NCI-H2227 (cell line): Measurements from ENCODE around the gene MLN.
A peak's percentile ranks its signal among the peaks of the same experiment; 100 is the strongest.

ENCODE experiments used
- DNase-seq: peaks from one replicate; lab custom pipeline; 2025; ENCODE audit not compliant: unreplicated experiment; lab: John Stamatoyannopoulos, UW

The MLN gene

GRCh38 chr6:33772902-33773472 lies 30.8 kb downstream of the MLN start:
- no peak for DNase-seq

GRCh38 chr6:33772082-33772830 lies 31.5 kb downstream of the MLN start:
- no peak for DNase-seq

GRCh38 chr6:33771146-33772081 lies 32.4 kb downstream of the MLN start:
- DNase-seq: peak; percentile 89

- no peak for DNase-seq
Measured at GRCh38 chr6:33770833-33771145, 33.0 kb downstream of the MLN start.

GRCh38 chr6:33770124-33770832 lies 33.5 kb downstream of the MLN start:
- no peak for DNase-seq

- no peak for DNase-seq
Measured at GRCh38 chr6:33769248-33769821, 34.5 kb downstream of the MLN start.

- peak; percentile 68 for DNase-seq
Measured at GRCh38 chr6:33768644-33769120, 35.1 kb downstream of the MLN start.

GRCh38 chr6:33766921-33767907 lies 36.6 kb downstream of the MLN start:
- no peak for DNase-seq

GRCh38 chr6:33765368-33765767 lies 38.4 kb downstream of the MLN start:
- no peak for DNase-seq

- DNase-seq: no peak
Measured at GRCh38 chr6:33764036-33764435, 39.8 kb downstream of the MLN start.

GRCh38 chr6:33763483-33763882 lies 40.3 kb downstream of the MLN start:
- DNase-seq: no peak

GRCh38 chr6:33762713-33763112 lies 41.1 kb downstream of the MLN start:
- DNase-seq: no peak

- no peak for DNase-seq
Measured at GRCh38 chr6:33761922-33762629, 41.7 kb downstream of the MLN start.

GRCh38 chr6:33761581-33761921 lies 42.3 kb downstream of the MLN start:
- no peak for DNase-seq

GRCh38 chr6:33759887-33760629 lies 43.7 kb downstream of the MLN start:
- peak; percentile 20 for DNase-seq

GRCh38 chr6:33758815-33759216 lies 45.0 kb downstream of the MLN start:
- no peak for DNase-seq

- no peak for DNase-seq
Measured at GRCh38 chr6:33757906-33758305, 45.9 kb downstream of the MLN start.

GRCh38 chr6:33757113-33757512 lies 46.7 kb downstream of the MLN start:
- DNase-seq: no peak
